Measurements from ENCODE around the gene PSMD8. TPM values are rescaled to one million over a fixed set of nuclear protein-coding genes. Genes with fewer than 3 reads are reported as not detected.
"Not testable (repeated sequence)": the region's sequence is repeated elsewhere in the genome, so short reads cannot be mapped to it uniquely, and the experiment has no call there.

PSMD8 gene
- total RNA-seq, 1 donor from 2014 or later, result 134 TPM

GRCh38 chr19:38333245-38333644 is 41.1 kb upstream of the PSMD8 start:
- Mint-ChIP-seq H3K27me3 (no peaks in the 10 kb centered on the region), H3K27ac (no peak overlapping the region), H3K4me3 (no peak overlapping the region), H3K9me3 (no peaks in the 10 kb centered on the region), H3K4me1 (peaks cover 8% of the 10 kb centered on the region), H3K36me3 (ENCODE audit: low read depth) (peaks cover 13% of the 10 kb centered on the region)
- POLR2A ChIA-PET, result interaction anchor here (0.6 kb wide), 3 partner anchors 77 to 434 kb away, joined by 3 read pairs; partner anchors contain the start of gene PPP1R14A
- TF ChIP-seq CTCF (IDR thresholded peaks at IDR 0.05), result no peak
- intact Hi-C loops (cut with micrococcal nuclease), result no loop called here
- ATAC-seq (ENCODE audit: low read depth) (no peak), DNase-seq (no peak)
- CTCF ChIA-PET, result interaction anchor here (0.6 to 1.7 kb wide), 3 partner anchors 15 to 113 kb away, joined by 3 to 5 read pairs (median 3); no protein-coding TSS in a partner anchor

GRCh38 chr19:38335949-38336637 is 38.3 kb upstream of the PSMD8 start:
- DNase-seq, result peak; percentile 91
- H3K27me3 Mint-ChIP-seq, result no peaks in the 10 kb centered on the region
- H3K9me3 Mint-ChIP-seq, result no peaks in the 10 kb centered on the region
- peaks cover 8% of the 10 kb centered on the region for H3K4me1 Mint-ChIP-seq
- intact Hi-C loops (cut with micrococcal nuclease), result loop anchor here (1.0 to 5.0 kb wide), 15 partner anchors 20 to 594 kb away; partner anchors contain the start of genes EIF3K, FAM98C, GGN and MRPS12
- peak overlapping the region; percentile 97 for H3K27ac Mint-ChIP-seq
- H3K4me3 Mint-ChIP-seq, result peak overlapping the region; percentile 91
- peak; percentile 64 for ATAC-seq (ENCODE audit: low read depth)
- ChIA-PET CTCF (interaction anchor here (0.7 to 3.4 kb wide), 10 partner anchors 38 to 542 kb away, joined by 3 to 16 read pairs (median 7); partner anchors contain the start of genes EIF3K, GGN, PSMD8 and RINL), POLR2A (interaction anchor here (0.7 to 2.8 kb wide), 14 partner anchors 26 to 1068 kb away, joined by 3 to 82 read pairs (median 7); partner anchors contain the start of genes FAM98C, GGN, PSMD8 and SPINT2)
- TF ChIP-seq CTCF (IDR thresholded peaks at IDR 0.05), result no peak
- H3K36me3 Mint-ChIP-seq (ENCODE audit: low read depth), result peaks cover 17% of the 10 kb centered on the region

- peak overlapping the region; percentile 91 for H3K4me3 Mint-ChIP-seq
- no peaks in the 10 kb centered on the region for H3K27me3 Mint-ChIP-seq
- peak overlapping the region; percentile 97 for H3K27ac Mint-ChIP-seq
- intact Hi-C loops (cut with micrococcal nuclease), result loop anchor here (1.0 to 5.0 kb wide), 6 partner anchors 25 to 594 kb away; partner anchors contain the start of genes EIF3K, FAM98C, GGN and MRPS12
- ATAC-seq (ENCODE audit: low read depth), result peak; percentile 71
- CTCF ChIA-PET, result interaction anchor here (0.9 to 3.4 kb wide), 4 partner anchors 37 to 93 kb away, joined by 4 to 16 read pairs (median 8); partner anchors contain the start of genes GGN and PSMD8
- no peaks in the 10 kb centered on the region for H3K9me3 Mint-ChIP-seq
- H3K36me3 Mint-ChIP-seq (ENCODE audit: low read depth), result peaks cover 17% of the 10 kb centered on the region
- peak; percentile 88 for DNase-seq
- peaks cover 8% of the 10 kb centered on the region for H3K4me1 Mint-ChIP-seq
- POLR2A ChIA-PET, result interaction anchor here (0.6 to 2.8 kb wide), 8 partner anchors 20 to 423 kb away, joined by 3 to 82 read pairs (median 3); partner anchors contain the start of genes PSMD8 and SPINT2
- no peak for TF ChIP-seq CTCF (IDR thresholded peaks at IDR 0.05)
Measured at GRCh38 chr19:38336638-38337359, 37.6 kb upstream of the PSMD8 start.

GRCh38 chr19:38337360-38337653 is 37.1 kb upstream of the PSMD8 start:
- peaks cover 8% of the 10 kb centered on the region for H3K4me1 Mint-ChIP-seq
- CTCF ChIA-PET, result interaction anchor here (3.4 kb wide), 1 partner anchor 37 kb away, joined by 16 read pairs; the partner anchor contains the start of gene PSMD8
- peak overlapping the region; percentile 97 for H3K27ac Mint-ChIP-seq

GRCh38 chr19:38339011-38339410 is 35.4 kb upstream of the PSMD8 start:
- intact Hi-C loops (cut with micrococcal nuclease), result loop anchor here (5.0 kb wide), 1 partner anchor 292 kb away; no protein-coding TSS in a partner anchor
- DNase-seq; H3K4me3 Mint-ChIP-seq; CTCF ChIA-PET; ATAC-seq (ENCODE audit: low read depth); H3K4me1 Mint-ChIP-seq; H3K9me3 Mint-ChIP-seq; H3K27me3 Mint-ChIP-seq; H3K27ac Mint-ChIP-seq: not testable (repeated sequence)
- POLR2A ChIA-PET, result interaction anchor here (0.7 to 1.3 kb wide), 2 partner anchors 35 to 60 kb away, joined by 3 read pairs; partner anchors contain the start of gene PSMD8
- peaks cover 20% of the 10 kb centered on the region for H3K36me3 Mint-ChIP-seq (ENCODE audit: low read depth)

More at GRCh38 chr19:38337360-38337653, 37.1 kb upstream of the PSMD8 start:
- Mint-ChIP-seq H3K36me3 (ENCODE audit: low read depth) (peaks cover 17% of the 10 kb centered on the region), H3K9me3 (no peaks in the 10 kb centered on the region), H3K4me3 (peak overlapping the region; percentile 91), H3K27me3 (no peaks in the 10 kb centered on the region)
- no peak for TF ChIP-seq CTCF (IDR thresholded peaks at IDR 0.05)
- DNase-seq (no peak), ATAC-seq (ENCODE audit: low read depth) (no peak)
- POLR2A ChIA-PET, result interaction anchor here (0.6 to 2.8 kb wide), 4 partner anchors 19 to 84 kb away, joined by 3 to 82 read pairs (median 6); partner anchors contain the start of gene PSMD8
- intact Hi-C loops (cut with micrococcal nuclease), result loop anchor here (1.0 to 5.0 kb wide), 2 partner anchors 24 to 290 kb away; no protein-coding TSS in a partner anchor
